ENCODE results near the gene TYK2. TPM values are rescaled to one million over a fixed set of nuclear protein-coding genes. Genes with fewer than 3 reads are reported as not detected.
"Not testable (repeated sequence)": the region's sequence is repeated elsewhere in the genome, so short reads cannot be mapped to it uniquely, and the experiment has no call there.

The TYK2 gene
- total RNA-seq, 2 experiments from 2014 or later, result 251 to 263 TPM

DNA sequence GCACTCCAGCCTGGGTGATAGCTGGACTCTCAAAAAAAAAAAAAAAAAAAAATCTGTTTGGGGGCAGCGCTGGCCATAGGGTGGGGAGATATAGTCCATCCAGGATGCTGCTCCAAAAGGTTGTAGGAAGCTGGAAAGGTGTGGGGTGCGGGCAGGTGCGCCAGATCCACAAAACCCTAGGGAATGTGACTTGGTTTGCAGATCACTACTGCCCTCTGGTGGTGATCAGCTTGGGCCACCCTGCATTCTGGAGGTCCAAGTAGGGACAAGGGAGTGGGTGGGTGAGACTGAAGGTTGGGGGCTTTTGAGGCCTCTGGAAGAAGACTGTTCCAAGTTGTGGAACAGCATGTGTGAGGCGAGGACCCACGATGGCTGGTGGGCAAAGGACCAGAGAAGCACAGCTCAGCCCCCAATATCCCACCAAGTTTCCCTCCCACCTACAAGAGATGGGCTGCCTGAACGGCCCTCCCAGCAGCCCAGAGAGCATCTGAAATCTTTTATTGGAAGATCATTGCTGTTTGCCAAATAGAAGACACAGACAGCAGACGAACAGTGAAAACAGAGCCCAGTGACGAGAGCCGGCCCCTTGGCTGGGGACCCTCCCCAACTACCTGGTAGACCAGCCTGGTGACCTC, 10.4 kb upstream of the TYK2 start:
- Mint-ChIP-seq H3K9me3 (no peaks in the 10 kb centered on the region), H3K4me1 (peaks cover 3% of the 10 kb centered on the region), H3K27ac (no peak overlapping the region), H3K4me3 (no peak overlapping the region), H3K27me3 (no peaks in the 10 kb centered on the region), H3K36me3 (ENCODE audit: low read depth) (peaks cover 21% of the 10 kb centered on the region)
- ChIA-PET CTCF (interaction anchor here (0.6 to 8.4 kb wide), 18 partner anchors 10 to 257 kb away, joined by 3 to 148 read pairs (median 4); partner anchors contain the start of genes CDC37, ICAM1 and TYK2), POLR2A (no interaction called here)
- DNase-seq, result peak; percentile 77

DNA sequence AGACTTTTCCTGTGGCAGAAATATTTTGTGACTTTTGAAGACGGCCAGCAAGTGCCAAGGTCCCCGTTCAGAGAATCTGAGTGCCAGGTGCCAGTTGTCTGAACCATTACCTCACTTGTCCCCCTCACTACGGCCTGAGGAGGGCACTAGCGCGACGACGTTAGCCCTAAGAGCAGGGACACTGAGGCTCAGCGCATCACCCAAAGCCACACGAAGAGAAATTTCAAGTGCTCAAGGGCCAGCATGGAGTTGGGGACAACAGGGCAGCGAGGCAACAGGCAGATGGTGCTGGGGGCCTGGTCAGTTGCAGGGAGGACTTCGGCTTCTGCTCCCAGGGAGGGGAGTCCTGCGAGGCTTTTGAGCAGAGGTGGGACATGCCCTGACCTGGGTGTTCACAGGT, 9.5 kb upstream of the TYK2 start:
- H3K4me1 Mint-ChIP-seq, result peaks cover 3% of the 10 kb centered on the region
- ChIA-PET CTCF (interaction anchor here (0.6 to 8.4 kb wide), 15 partner anchors 9 to 132 kb away, joined by 3 to 148 read pairs (median 7); partner anchors contain the start of genes ICAM1, ICAM5 and TYK2), POLR2A (no interaction called here)
- no peaks in the 10 kb centered on the region for H3K27me3 Mint-ChIP-seq
- H3K4me3 Mint-ChIP-seq, result no peak overlapping the region
- H3K9me3 Mint-ChIP-seq, result no peaks in the 10 kb centered on the region
- DNase-seq, result no peak
- H3K36me3 Mint-ChIP-seq (ENCODE audit: low read depth), result peaks cover 15% of the 10 kb centered on the region
- H3K27ac Mint-ChIP-seq, result no peak overlapping the region

DNA sequence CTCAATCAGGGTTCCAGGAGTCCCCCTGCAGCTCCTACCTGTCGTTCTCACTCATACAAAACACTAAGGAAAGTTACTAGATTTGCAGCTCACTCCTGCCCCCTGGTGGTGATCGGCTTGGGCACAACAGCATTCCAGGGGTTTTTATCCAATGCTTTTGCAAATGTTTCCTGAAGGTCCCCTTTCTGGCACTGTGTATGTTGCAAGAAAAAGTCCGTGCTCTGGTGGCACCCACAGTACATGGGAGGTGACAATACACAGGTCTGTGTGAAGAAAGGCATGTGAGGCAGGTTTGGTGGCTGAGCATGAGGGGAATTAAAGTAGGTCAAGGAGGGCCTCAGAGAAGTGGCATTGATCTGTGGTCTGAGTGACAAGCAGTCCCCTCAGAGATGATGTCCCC, 8.6 kb upstream of the TYK2 start:
- Mint-ChIP-seq H3K27me3 (no peaks in the 10 kb centered on the region), H3K4me1 (peaks cover 3% of the 10 kb centered on the region), H3K4me3 (no peak overlapping the region), H3K36me3 (ENCODE audit: low read depth) (peaks cover 13% of the 10 kb centered on the region), H3K9me3 (no peaks in the 10 kb centered on the region), H3K27ac (no peak overlapping the region)
- ChIA-PET POLR2A (interaction anchor here (0.7 to 1.1 kb wide), 2 partner anchors 99 to 118 kb away, joined by 3 to 4 read pairs; partner anchors contain the start of genes ICAM1 and ICAM5), CTCF (interaction anchor here (0.6 to 8.4 kb wide), 33 partner anchors 9 to 181 kb away, joined by 3 to 148 read pairs (median 4); partner anchors contain the start of genes CDC37, ICAM1, ICAM4 and ICAM5)
- DNase-seq, result peak; percentile 80

DNA sequence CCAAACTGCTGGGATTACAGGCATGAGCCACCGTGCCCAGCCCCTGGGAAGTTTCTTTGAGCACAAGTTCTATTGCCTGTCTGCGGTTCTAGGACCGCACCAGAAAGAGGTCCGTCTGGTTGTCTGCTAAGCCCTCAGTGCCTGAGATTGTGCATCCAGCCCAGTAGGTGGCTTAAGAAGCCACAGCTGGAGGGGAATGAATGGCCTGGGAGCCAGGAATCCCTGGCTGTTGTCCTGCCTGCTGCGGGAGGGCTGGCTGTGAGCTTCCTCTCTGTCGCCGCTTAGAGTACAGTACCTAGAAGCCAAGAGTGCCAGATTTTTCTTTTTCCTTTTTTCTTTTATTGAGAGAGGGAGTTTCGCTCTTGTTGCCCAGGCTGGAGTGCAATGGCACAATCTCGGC, 4.2 kb upstream of the TYK2 start:
- CTCF ChIA-PET, result interaction anchor here (1.3 to 6.8 kb wide), 4 partner anchors 31 to 126 kb away, joined by 5 to 93 read pairs (median 8); partner anchors contain the start of gene ICAM1
- Mint-ChIP-seq H3K27me3 (no peaks in the 10 kb centered on the region), H3K36me3 (ENCODE audit: low read depth) (peaks cover 8% of the 10 kb centered on the region), H3K27ac (no peak overlapping the region), H3K4me1 (peaks cover 16% of the 10 kb centered on the region), H3K9me3 (no peaks in the 10 kb centered on the region), H3K4me3 (no peak overlapping the region)
- DNase-seq, result no peak
- POLR2A ChIA-PET, result no interaction called here

DNA sequence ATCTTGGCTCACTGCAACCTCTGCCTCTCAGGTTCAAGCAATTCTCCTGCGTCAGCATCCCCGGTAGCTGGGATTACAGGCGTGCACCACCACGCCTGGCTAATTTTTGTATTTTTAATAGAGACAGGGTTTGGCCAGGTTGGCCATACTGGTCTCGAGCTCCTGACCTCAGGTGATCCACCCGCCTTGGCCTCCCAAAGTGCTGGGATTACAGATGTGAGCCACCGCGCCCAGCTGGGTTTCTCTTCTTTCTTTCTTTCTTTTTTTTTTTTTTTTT, 2.8 kb upstream of the TYK2 start:
- H3K27me3 Mint-ChIP-seq, H3K4me3 Mint-ChIP-seq, H3K27ac Mint-ChIP-seq, DNase-seq, H3K9me3 Mint-ChIP-seq: not testable (repeated sequence)
- Mint-ChIP-seq H3K36me3 (ENCODE audit: low read depth) (peaks cover 15% of the 10 kb centered on the region), H3K4me1 (peaks cover 18% of the 10 kb centered on the region)
- CTCF ChIA-PET, result interaction anchor here (0.5 to 6.8 kb wide), 5 partner anchors 8 to 112 kb away, joined by 3 to 93 read pairs (median 3); partner anchors contain the start of gene ICAM1
- POLR2A ChIA-PET, result interaction anchor here (0.6 kb wide), 1 partner anchor 13 kb away, joined by 3 read pairs; no protein-coding TSS in a partner anchor

DNA sequence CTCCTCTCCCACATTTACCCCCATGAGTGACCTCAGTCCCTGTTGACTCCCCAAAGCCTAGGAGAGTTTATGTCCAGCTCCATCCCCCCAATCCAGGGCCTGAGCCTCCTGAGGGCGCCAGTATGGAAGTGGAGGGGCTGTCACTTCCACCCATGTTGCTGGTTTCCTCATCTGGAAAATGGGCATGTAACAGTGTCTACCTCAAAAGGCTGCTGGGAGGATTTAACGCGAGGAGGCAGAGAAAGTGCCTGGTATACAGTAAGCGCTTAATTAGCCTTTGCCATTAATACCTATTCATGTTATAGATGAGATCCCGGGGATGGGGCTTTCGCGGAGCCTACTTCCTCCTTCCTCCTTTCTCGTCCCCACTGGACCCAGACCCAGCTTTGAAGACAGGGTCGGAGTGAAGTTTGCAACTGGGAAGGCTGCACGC, 476 bp downstream of the TYK2 start:
- DNase-seq, result no peak
- H3K36me3 Mint-ChIP-seq (ENCODE audit: low read depth), result peaks cover 25% of the 10 kb centered on the region
- POLR2A ChIA-PET, result interaction anchor here (0.5 to 0.9 kb wide), 5 partner anchors 47 to 467 kb away, joined by 3 to 4 read pairs (median 3); partner anchors contain the start of genes ICAM1 and MRPL4

DNA sequence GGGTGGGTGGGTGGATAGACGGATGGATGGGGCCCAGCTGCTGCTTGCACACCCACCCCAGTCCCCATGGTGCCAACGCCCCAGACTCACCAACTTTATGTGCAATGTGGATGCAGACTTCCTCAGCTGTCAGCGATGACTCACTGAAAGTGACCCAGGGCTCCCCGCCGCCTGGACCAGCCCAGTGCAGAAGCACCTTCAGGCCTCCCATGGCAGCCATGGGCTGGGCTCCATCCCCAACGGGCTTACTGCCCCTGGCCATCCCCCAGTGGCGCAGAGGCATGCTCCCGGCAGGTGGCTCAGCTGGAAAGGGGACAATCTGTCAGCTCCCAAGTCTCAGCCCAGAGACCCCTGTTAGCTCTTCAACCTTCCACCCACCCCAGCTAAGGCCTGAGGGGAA, 2.2 kb downstream of the TYK2 start:
- peaks cover 26% of the 10 kb centered on the region for H3K4me1 Mint-ChIP-seq
- POLR2A ChIA-PET, result no interaction called here
- CTCF ChIA-PET, result interaction anchor here (1.0 to 2.3 kb wide), 2 partner anchors 12 to 119 kb away, joined by 5 to 14 read pairs; no protein-coding TSS in a partner anchor
- DNase-seq, result no peak
- H3K36me3 Mint-ChIP-seq (ENCODE audit: low read depth), result peaks cover 30% of the 10 kb centered on the region
- no peak overlapping the region for H3K27ac Mint-ChIP-seq
- no peaks in the 10 kb centered on the region for H3K27me3 Mint-ChIP-seq
- H3K9me3 Mint-ChIP-seq, result no peaks in the 10 kb centered on the region
- H3K4me3 Mint-ChIP-seq, result no peak overlapping the region

More for the DNA sequence above, 476 bp downstream of the TYK2 start:
- Mint-ChIP-seq H3K9me3 (no peaks in the 10 kb centered on the region), H3K27ac (peak overlapping the region; percentile 94), H3K27me3 (no peaks in the 10 kb centered on the region), H3K4me3 (peak overlapping the region; percentile 85), H3K4me1 (peaks cover 23% of the 10 kb centered on the region)
- CTCF ChIA-PET, result interaction anchor here (0.5 to 4.3 kb wide), 13 partner anchors 9 to 192 kb away, joined by 3 to 19 read pairs (median 6); partner anchors contain the start of gene CDC37

DNA sequence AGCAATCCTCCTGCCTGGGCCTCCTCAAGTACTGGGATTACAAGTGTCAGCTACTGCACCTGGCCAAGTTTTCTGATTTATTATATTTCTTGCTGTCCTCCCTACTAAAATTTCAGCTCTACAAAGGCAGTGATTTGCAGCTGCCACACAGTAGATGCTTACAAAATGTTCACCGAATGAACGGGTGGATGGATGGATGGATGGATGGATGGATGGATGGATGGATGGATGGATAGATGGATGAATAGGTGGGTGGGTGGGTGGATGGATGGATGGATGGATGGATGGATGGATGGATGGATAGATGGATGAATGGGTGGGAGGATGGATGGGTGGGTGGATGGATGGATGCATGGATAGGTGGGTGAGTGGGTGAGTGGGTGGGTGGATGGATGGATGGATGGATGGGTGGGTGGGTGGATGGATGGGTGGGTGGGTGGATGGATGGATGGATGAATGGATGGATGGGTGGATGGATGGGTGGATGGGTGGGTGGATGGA, 3.2 kb downstream of the TYK2 start:
- H3K4me3 Mint-ChIP-seq, H3K27me3 Mint-ChIP-seq, DNase-seq, POLR2A ChIA-PET, H3K9me3 Mint-ChIP-seq: not testable (repeated sequence)
- H3K36me3 Mint-ChIP-seq (ENCODE audit: low read depth), result peaks cover 30% of the 10 kb centered on the region
- peaks cover 26% of the 10 kb centered on the region for H3K4me1 Mint-ChIP-seq
- peak overlapping the region; percentile 36 for H3K27ac Mint-ChIP-seq
- CTCF ChIA-PET, result interaction anchor here (1.5 kb wide), 1 partner anchor 109 kb away, joined by 3 read pairs; no protein-coding TSS in a partner anchor

DNA sequence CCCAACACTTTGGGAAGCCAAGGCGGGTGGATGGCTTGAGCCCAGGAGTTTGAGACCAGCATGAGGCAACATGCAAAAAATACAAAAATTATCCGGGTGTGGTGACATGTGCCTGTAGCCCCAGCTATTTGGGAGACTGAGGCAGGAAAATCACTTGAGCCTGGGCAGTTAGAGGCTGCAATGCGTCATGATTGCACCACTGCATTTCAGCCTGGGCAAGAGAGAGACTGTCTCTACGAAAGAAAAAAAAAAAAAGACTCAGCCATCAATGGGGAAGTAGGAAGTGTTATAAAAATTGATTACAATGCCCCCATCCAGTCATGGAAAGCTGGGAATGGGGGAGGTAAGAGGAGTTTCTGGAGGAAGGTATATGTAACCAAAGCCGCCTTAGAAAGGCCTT, 5.4 kb downstream of the TYK2 start:
- DNase-seq, result no peak
- ChIA-PET POLR2A (no interaction called here), CTCF (interaction anchor here (0.6 to 1.3 kb wide), 3 partner anchors 32 to 1962 kb away, joined by 3 to 4 read pairs (median 3); partner anchors contain the start of genes ICAM1 and MARCHF2)
- peaks cover 31% of the 10 kb centered on the region for H3K36me3 Mint-ChIP-seq (ENCODE audit: low read depth)
- no peaks in the 10 kb centered on the region for H3K27me3 Mint-ChIP-seq
- no peak overlapping the region for H3K4me3 Mint-ChIP-seq
- peaks cover 16% of the 10 kb centered on the region for H3K4me1 Mint-ChIP-seq
- H3K27ac Mint-ChIP-seq, result no peak overlapping the region
- no peaks in the 10 kb centered on the region for H3K9me3 Mint-ChIP-seq

DNA sequence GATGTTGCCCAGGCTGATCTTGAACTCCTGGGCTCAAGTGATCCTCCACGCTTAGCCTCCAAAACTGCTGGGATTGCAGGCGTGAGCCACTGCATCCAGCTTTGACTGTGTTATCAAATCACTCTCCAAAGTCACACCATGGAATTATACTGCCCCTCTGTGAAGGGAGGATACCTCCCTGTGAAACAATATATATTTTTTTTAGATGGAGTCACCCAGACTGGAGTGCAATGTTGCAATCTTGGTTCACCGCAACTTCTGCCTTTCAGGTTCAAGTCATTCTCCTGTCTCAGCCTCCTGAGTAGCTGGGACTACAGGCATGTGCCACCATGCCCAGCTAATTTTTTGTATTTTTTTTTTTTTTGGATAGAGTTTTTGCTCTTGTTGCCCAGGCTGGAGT, 7.7 kb downstream of the TYK2 start:
- Mint-ChIP-seq H3K4me3 (no peak overlapping the region), H3K27ac (no peak overlapping the region), H3K9me3 (no peaks in the 10 kb centered on the region), H3K36me3 (ENCODE audit: low read depth) (peaks cover 35% of the 10 kb centered on the region), H3K27me3 (no peaks in the 10 kb centered on the region), H3K4me1 (peaks cover 8% of the 10 kb centered on the region)
- ChIA-PET CTCF (interaction anchor here (1.0 to 1.3 kb wide), 5 partner anchors 16 to 110 kb away, joined by 3 to 8 read pairs (median 3); no protein-coding TSS in a partner anchor), POLR2A (no interaction called here)
- no peak for DNase-seq

DNA sequence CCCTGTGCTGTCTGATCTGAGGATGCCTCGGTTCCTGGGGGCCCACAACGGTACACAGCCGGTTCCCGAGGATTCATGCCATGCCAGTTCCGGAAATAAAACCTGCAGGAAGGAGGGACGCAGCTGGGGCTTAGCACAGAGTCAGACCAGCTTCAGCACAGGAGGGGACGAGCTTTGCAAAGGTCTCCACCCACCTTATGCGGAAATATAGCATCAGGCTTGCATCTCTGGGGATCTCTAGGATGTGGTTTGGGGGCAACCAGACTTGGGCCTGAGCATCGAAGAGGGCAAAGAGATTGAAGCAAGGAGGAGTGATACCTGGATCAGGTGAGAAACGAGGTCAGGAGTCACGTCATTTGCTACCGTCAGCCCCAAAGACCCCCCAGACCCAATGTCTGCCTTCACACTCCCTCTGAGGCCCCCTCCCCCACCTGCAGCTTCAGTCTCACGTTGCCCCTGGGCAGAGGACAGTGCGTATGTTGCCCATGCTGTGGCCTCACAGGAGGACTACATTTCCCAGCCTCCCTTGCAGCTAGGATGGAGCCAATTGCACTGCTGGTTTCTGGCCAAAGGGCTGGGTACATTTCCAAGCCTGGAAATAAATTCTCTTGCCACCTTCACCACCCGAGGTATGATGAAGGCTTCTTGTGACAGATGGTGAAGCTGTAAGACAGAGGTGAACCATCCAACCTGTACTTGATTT, 12.1 kb downstream of the TYK2 start:
- ChIA-PET POLR2A (interaction anchor here (0.6 kb wide), 1 partner anchor 32 kb away, joined by 6 read pairs; no protein-coding TSS in a partner anchor), CTCF (interaction anchor here (0.6 to 2.3 kb wide), 6 partner anchors 11 to 868 kb away, joined by 3 to 7 read pairs (median 3); partner anchors contain the start of gene ICAM1)
- no peak for DNase-seq
- Mint-ChIP-seq H3K27ac (no peak overlapping the region), H3K36me3 (ENCODE audit: low read depth) (peaks cover 51% of the 10 kb centered on the region), H3K4me3 (no peak overlapping the region), H3K27me3 (no peaks in the 10 kb centered on the region), H3K4me1 (no peaks in the 10 kb centered on the region), H3K9me3 (no peaks in the 10 kb centered on the region)

DNA sequence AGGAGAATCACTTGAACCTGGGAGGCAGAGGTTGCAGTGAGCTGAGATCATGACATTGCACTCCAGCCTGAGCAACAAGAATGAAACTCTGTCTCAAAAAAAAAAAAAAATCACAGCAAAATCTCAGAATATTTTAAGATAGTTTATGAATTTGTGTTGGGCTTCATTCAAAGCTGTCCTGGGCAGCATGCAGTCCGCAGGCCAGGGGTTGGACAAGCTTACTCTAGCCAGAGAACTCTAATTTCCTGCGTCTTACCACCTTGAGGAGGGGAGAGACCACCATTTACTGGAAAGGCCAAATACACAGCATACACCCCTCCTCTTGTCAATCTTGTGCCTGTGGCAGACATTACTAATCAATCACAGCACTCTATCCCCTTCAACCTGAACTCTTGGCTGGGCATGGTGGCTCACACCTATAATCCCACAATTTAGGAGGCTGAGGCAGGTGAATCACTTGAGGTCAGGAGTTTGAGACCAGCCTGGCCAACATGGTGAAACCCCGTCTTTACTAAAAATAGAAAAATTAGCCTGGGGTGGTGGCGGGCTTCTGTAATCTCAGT, 13.3 kb downstream of the TYK2 start:
- POLR2A ChIA-PET, result interaction anchor here (0.6 kb wide), 1 partner anchor 9 kb away, joined by 6 read pairs; no protein-coding TSS in a partner anchor
- H3K9me3 Mint-ChIP-seq, H3K27ac Mint-ChIP-seq, H3K4me1 Mint-ChIP-seq, DNase-seq, H3K27me3 Mint-ChIP-seq, H3K4me3 Mint-ChIP-seq: not testable (repeated sequence)
- peaks cover 52% of the 10 kb centered on the region for H3K36me3 Mint-ChIP-seq (ENCODE audit: low read depth)
- CTCF ChIA-PET, result interaction anchor here (0.6 to 2.3 kb wide), 7 partner anchors 12 to 540 kb away, joined by 3 to 6 read pairs (median 3); partner anchors contain the start of gene ICAM1
